Neural cell (in vitro differentiated cells): ENCODE results near the gene MCC. TPM values are rescaled to one million over a fixed set of nuclear protein-coding genes. Genes with fewer than 3 reads are reported as not detected.

Experiments
- H2AFZ ChIP-seq: fragments of 200-600, 300-800 bp; sonication (generic), shearing (Covaris generic); 2 replicates; pipeline ENCODE4 v1.6.0; 2014; ENCODE audit warnings: low read depth, mild to moderate bottlenecking, antibody characterized with exemption, low read length, moderate library complexity
- H3F3A ChIP-seq: fragments of 200-600 bp; shearing (Covaris generic); 2 replicates; pipeline ENCODE4 v1.6.1; 2016; ENCODE audit warnings: mild to moderate bottlenecking, moderate library complexity, mixed read lengths, antibody characterized with exemption, low read length; ENCODE audit not compliant: insufficient read depth, poor library complexity, severe bottlenecking
- H3K27ac ChIP-seq: fragments of 200-600, 300-800 bp; sonication (generic), shearing (Covaris generic); 2 replicates; pipeline ENCODE4 v1.5.1; 2014; ENCODE audit warnings: mild to moderate bottlenecking, low read length, moderate library complexity
- H3K27me3 ChIP-seq: fragments of 300-800, 200-600 bp; sonication (generic), shearing (Covaris generic); 2 replicates; pipeline ENCODE4 v1.6.0; 2014; ENCODE audit warnings: mild to moderate bottlenecking, low read depth, low read length, moderate library complexity; ENCODE audit not compliant: insufficient read depth
- H3K36me3 ChIP-seq: fragments of 300-800, 200-600 bp; sonication (generic), shearing (Covaris generic); 2 replicates; pipeline ENCODE4 v1.5.1; 2014; ENCODE audit warnings: mild to moderate bottlenecking, antibody characterized with exemption, low read length, moderate library complexity; ENCODE audit not compliant: insufficient read depth
- H3K4me2 ChIP-seq: fragments of 300-800, 200-600 bp; sonication (generic), shearing (Covaris generic); 2 replicates; pipeline ENCODE4 v1.6.0; 2014; ENCODE audit warnings: mild to moderate bottlenecking, low read length
- H3K4me3 ChIP-seq: fragments of 300-800, 200-600 bp; sonication (generic), shearing (Covaris generic); 2 replicates; pipeline ENCODE4 v1.5.1; 2014; ENCODE audit warnings: mild to moderate bottlenecking, low read length, moderate library complexity
- H3K79me2 ChIP-seq: fragments of 200-600 bp; shearing (Covaris generic); replicated peaks from 2 replicates; pipeline ENCODE4 v1.6.0; 2014; ENCODE audit warnings: mild to moderate bottlenecking, low read length, moderate library complexity; ENCODE audit not compliant: insufficient read depth
- H3K9ac ChIP-seq: fragments of 300-800, 200-600 bp; sonication (generic), shearing (Covaris generic); 2 replicates; pipeline ENCODE4 v1.6.1; 2016; ENCODE audit warnings: mild to moderate bottlenecking, low read length, mixed read lengths
- H3K9me2 ChIP-seq: fragments of 200-600 bp; shearing (Covaris generic); 2 replicates; pipeline ENCODE4 v1.6.1; 2016; ENCODE audit warnings: mild to moderate bottlenecking, low read length, mixed read lengths; ENCODE audit not compliant: insufficient read depth
- H3K9me3 ChIP-seq: fragments of 200-600, 300-800 bp; sonication (generic), shearing (Covaris generic); 2 replicates; pipeline ENCODE4 v1.6.1; 2016; ENCODE audit warnings: mild to moderate bottlenecking, mixed run types, low read length, moderate library complexity, mixed read lengths
- H4K20me1 ChIP-seq: fragments of 200-600 bp; shearing (Covaris generic); 2 replicates; pipeline ENCODE4 v1.6.1; 2016; ENCODE audit warnings: mild to moderate bottlenecking, mixed run types; ENCODE audit not compliant: insufficient read depth
- EP300 ChIP-seq: fragments of 450-650 bp; conservative IDR thresholded peaks from 2 replicates; pipeline ENCODE4 v1.6.1; 2014; ENCODE audit warnings: antibody characterized with exemption, mild to moderate bottlenecking, moderate library complexity; ENCODE audit not compliant: poor library complexity, severe bottlenecking
- EZH2 ChIP-seq: fragments of 200-600, 300-800 bp; shearing (Covaris generic), sonication (generic); IDR thresholded peaks from 2 replicates; pipeline ENCODE4 v1.6.1; 2014; ENCODE audit warnings: antibody characterized with exemption, low read length, borderline replicate concordance, mild to moderate bottlenecking; ENCODE audit not compliant: insufficient read depth, poor library complexity, severe bottlenecking
- MXI1 ChIP-seq: fragments of 450-650 bp; conservative IDR thresholded peaks from 2 replicates; pipeline ENCODE4 v1.6.1; 2014; ENCODE audit warnings: antibody characterized with exemption, mild to moderate bottlenecking; ENCODE audit not compliant: poor library complexity, severe bottlenecking
- POLR2AphosphoS5 ChIP-seq: IDR thresholded peaks from 2 replicates; pipeline ENCODE4 v1.6.1; 2012
- RAD21 ChIP-seq: fragments of 450-650 bp; conservative IDR thresholded peaks from 2 replicates; pipeline ENCODE4 v1.6.1; 2014; ENCODE audit warnings: antibody characterized with exemption, mild to moderate bottlenecking, moderate library complexity
- SMC3 ChIP-seq: fragments of 450-650 bp; conservative IDR thresholded peaks from 2 replicates; pipeline ENCODE4 v1.6.1; 2014; ENCODE audit warnings: antibody characterized with exemption, mild to moderate bottlenecking, moderate library complexity; ENCODE audit not compliant: poor library complexity
- TAF1 ChIP-seq: IDR thresholded peaks from 2 replicates; pipeline ENCODE4 v1.6.1; 2012; ENCODE audit warnings: low read depth
- polyA plus RNA-seq: library from polyadenylated mRNA; depleted of rRNA; stranded (reverse); fragments of >200 nt; gene quantifications from 2 replicates; pipeline ENCODE4 v1.2.3, GENCODE V29; 2014
- TF ChIP-seq, protein P1 (sequence below): fragments of 450-650 bp; IDR thresholded peaks from 2 replicates; pipeline ENCODE4 v1.5.1; 2014; ENCODE audit warnings: antibody characterized with exemption, mild to moderate bottlenecking, moderate library complexity; ENCODE audit not compliant: poor library complexity, severe bottlenecking
- TF ChIP-seq, protein P2 (sequence below): IDR thresholded peaks from 2 replicates; pipeline ENCODE4 v1.6.1; 2012; ENCODE audit warnings: borderline replicate concordance

The MCC gene
- polyA plus RNA-seq, 1 donor from 2014 or later, result 2.2 TPM

DNA sequence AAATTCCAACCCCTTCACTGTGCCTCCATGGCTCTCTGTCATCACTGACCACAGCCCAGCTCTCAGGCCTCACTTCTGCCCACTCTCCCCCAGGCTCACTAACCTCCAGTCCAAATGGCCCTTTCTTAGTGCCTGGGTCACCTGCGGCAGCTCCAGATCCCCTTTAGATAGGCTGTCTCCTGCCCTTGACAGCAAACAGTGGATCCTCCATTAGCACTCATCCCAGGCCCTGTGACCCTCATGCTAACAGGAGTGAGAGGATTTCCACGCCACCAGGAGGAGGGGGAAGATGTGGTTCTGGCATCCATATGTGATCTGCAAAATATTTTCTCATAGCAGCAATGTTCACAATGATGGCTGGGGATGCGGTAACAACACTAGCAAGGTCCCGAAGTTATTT, 372.3 kb downstream of the MCC start:
- Histone ChIP-seq H3K9me2 (no peaks in the 10 kb centered on the region), H3K36me3 (no peaks in the 10 kb centered on the region), H3K79me2 (no peaks in the 10 kb centered on the region), H3K9me3 (no peaks in the 10 kb centered on the region), H3K27me3 (no peaks in the 10 kb centered on the region), H4K20me1 (no peaks in the 10 kb centered on the region), H3F3A (no peaks in the 10 kb centered on the region), H3K27ac (no peak overlapping the region), H3K4me3 (no peak overlapping the region), H3K4me2 (no peak overlapping the region), H3K9ac (no peak overlapping the region), H2AFZ (no peak overlapping the region)
- TF ChIP-seq SMC3 (no peak), RAD21 (no peak), POLR2AphosphoS5 (no peak), EZH2 (no peak), TAF1 (no peak), MXI1 (no peak), EP300 (no peak)
- TF ChIP-seq, protein P1, sequence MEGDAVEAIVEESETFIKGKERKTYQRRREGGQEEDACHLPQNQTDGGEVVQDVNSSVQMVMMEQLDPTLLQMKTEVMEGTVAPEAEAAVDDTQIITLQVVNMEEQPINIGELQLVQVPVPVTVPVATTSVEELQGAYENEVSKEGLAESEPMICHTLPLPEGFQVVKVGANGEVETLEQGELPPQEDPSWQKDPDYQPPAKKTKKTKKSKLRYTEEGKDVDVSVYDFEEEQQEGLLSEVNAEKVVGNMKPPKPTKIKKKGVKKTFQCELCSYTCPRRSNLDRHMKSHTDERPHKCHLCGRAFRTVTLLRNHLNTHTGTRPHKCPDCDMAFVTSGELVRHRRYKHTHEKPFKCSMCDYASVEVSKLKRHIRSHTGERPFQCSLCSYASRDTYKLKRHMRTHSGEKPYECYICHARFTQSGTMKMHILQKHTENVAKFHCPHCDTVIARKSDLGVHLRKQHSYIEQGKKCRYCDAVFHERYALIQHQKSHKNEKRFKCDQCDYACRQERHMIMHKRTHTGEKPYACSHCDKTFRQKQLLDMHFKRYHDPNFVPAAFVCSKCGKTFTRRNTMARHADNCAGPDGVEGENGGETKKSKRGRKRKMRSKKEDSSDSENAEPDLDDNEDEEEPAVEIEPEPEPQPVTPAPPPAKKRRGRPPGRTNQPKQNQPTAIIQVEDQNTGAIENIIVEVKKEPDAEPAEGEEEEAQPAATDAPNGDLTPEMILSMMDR, result no peak
- TF ChIP-seq, protein P2, sequence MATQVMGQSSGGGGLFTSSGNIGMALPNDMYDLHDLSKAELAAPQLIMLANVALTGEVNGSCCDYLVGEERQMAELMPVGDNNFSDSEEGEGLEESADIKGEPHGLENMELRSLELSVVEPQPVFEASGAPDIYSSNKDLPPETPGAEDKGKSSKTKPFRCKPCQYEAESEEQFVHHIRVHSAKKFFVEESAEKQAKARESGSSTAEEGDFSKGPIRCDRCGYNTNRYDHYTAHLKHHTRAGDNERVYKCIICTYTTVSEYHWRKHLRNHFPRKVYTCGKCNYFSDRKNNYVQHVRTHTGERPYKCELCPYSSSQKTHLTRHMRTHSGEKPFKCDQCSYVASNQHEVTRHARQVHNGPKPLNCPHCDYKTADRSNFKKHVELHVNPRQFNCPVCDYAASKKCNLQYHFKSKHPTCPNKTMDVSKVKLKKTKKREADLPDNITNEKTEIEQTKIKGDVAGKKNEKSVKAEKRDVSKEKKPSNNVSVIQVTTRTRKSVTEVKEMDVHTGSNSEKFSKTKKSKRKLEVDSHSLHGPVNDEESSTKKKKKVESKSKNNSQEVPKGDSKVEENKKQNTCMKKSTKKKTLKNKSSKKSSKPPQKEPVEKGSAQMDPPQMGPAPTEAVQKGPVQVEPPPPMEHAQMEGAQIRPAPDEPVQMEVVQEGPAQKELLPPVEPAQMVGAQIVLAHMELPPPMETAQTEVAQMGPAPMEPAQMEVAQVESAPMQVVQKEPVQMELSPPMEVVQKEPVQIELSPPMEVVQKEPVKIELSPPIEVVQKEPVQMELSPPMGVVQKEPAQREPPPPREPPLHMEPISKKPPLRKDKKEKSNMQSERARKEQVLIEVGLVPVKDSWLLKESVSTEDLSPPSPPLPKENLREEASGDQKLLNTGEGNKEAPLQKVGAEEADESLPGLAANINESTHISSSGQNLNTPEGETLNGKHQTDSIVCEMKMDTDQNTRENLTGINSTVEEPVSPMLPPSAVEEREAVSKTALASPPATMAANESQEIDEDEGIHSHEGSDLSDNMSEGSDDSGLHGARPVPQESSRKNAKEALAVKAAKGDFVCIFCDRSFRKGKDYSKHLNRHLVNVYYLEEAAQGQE, result no peak

DNA sequence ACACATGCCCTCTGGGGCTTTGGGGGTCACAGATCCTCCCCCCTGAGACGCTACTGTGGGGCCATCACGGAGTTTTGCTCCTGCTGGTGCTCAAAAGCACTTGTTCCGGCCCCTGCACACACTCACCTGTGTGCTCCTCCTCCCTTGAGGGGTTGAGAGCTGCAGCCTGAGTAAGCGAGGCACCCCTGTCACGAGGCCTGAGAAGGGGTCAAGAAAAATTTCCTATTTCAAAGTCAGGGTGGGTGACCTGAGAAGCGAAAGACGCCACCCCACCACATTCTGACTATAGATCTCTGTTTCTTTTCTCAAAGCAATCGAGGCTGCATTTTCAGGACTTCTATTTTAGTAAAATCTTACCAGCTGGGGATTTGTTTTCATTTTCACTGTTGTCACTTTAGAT, 373.2 kb downstream of the MCC start:
- Histone ChIP-seq H3K9me3 (no peaks in the 10 kb centered on the region), H3K9ac (no peak overlapping the region), H3K36me3 (no peaks in the 10 kb centered on the region), H3F3A (no peaks in the 10 kb centered on the region), H4K20me1 (no peaks in the 10 kb centered on the region), H3K79me2 (no peaks in the 10 kb centered on the region), H3K4me3 (no peak overlapping the region), H3K27me3 (no peaks in the 10 kb centered on the region), H3K9me2 (no peaks in the 10 kb centered on the region), H3K4me2 (no peak overlapping the region), H3K27ac (no peak overlapping the region), H2AFZ (no peak overlapping the region)
- TF ChIP-seq MXI1 (no peak), EP300 (no peak), SMC3 (no peak), RAD21 (no peak), TAF1 (no peak), POLR2AphosphoS5 (no peak), EZH2 (no peak)
- TF ChIP-seq, protein P2, result no peak
- TF ChIP-seq, protein P1, result no peak
